Hematopoietic multipotent progenitor cell (in vitro differentiated cells): ENCODE data around the gene LRRC37B. TPM values are rescaled to one million over a fixed set of nuclear protein-coding genes. Genes with fewer than 3 reads are reported as not detected.
"Not testable (repeated sequence)": the region's sequence is repeated elsewhere in the genome, so short reads cannot be mapped to it uniquely, and the experiment has no call there.

Source experiments
- DNase-seq, 3 donors: peaks; one replicate each; pipeline ENCODE4 v3.0.0-alpha.2; 2011 to 2015; ENCODE audit warnings: low read depth in 2 of 3, low spot score in 2 of 3
- total RNA-seq: library from RNA; depleted of rRNA; stranded (reverse); fragments of >200 nt; gene quantifications from one replicate; pipeline ENCODE4 v1.2.3, GENCODE V29; 2012

Gene LRRC37B
- total RNA-seq, 1 donor = 31.0 TPM

DNA sequence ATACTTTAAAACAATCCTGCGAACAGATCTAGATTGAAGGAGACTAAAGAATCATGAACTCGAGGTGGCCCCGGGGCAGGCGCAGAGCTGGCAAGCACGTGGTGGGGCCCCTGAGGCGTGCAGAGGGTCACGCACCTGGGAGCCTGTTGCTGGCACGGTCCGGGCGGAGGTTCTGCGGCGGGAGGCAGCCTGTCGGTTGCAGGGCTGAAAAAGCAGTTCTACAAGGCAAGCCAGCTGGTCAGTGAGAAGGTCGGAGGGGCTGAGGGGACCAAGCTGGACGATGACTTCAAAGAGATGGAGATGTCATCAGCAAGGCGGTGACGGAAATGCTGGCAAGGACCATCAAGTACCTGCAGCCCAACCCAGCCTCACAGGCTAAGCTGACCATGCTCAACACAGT is 33.1 kb downstream of the LRRC37B start:
- DNase-seq = not testable (repeated sequence)

DNA sequence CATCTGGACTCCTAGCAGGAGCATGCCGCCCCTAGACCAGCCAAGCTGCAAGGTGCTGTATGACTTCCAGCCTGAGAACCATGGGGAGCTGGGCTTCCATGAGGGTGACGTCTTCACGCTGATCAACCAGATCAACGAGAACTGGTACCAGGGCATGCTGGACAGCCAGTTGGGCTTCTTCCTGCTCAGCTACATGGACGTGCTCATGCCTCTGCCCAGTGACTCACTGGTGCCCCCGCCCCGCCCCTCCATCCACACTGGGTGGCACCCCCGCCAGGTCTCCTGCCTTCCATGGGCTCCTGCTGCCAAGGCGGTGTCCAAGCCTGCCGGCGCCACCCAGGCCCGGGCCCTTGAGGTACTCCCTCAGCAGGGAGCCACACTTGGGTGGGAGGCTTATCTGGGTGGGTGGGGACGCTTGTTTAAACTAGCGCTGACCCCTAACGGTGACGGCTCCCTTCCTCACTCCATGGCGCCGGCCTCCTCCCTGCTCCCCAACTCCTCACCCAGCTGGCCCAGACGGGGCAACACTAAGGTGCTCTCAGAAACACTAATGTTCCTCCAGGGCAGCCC is 34.2 kb downstream of the LRRC37B start:
- DNase-seq = not testable (repeated sequence)

DNA sequence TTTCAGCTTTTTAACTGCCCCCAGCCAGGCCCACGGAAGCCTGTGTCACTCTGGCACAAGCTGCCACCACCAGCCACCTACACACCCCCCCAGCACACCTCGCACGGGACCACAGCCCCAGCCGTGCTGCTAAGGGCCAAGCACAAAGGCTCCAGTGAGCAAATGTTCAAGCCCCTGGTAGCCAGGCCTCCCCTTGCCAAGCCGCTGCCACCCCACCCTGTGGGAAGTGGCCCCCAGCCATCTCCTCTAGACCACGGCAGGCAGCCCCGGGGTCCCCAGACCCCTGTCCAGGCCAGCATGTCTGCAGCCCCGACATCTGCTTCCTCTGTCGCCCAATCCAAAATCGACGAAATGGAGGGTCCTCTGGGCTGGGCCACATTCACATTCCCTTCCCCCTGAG is 35.1 kb downstream of the LRRC37B start:
- not testable (repeated sequence) for DNase-seq

DNA sequence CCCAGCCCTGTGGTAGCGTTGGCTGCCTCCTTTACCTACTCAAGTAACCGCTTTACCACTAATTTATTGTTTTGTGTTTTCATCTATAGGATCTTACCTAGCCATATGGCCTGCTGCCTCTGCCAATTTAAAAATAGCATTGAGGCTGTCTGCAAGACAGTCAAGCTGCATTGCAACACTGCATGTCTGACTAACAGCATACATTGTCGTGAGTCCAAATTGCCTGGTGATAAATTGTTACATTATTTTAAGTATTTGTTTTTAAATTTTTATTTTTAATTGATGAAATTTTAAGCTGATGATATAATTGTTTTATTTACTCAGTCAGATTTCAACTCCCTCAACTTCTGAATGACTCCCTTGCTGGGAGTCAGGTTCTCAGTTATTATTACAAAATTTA is 38.4 kb downstream of the LRRC37B start:
- not testable (repeated sequence) for DNase-seq

DNA sequence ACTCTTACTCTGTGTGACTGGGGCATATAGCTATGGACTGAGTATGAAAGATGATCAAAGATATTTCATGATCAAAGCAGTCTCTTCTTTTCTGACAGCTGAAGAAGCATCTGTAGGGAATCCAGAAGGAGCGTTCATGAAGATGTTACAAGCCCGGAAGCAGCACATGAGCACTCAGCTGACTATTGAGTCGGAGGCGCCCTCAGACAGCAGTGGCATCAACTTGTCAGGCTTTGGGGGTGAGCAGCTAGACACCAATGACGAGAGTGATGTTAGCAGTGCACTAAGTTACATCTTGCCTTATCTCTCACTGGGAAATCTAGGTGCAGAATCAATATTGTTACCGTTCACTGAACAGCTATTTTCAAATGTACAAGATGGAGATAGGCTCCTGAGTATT is 40.5 kb downstream of the LRRC37B start:
- not testable (repeated sequence) for DNase-seq

DNA sequence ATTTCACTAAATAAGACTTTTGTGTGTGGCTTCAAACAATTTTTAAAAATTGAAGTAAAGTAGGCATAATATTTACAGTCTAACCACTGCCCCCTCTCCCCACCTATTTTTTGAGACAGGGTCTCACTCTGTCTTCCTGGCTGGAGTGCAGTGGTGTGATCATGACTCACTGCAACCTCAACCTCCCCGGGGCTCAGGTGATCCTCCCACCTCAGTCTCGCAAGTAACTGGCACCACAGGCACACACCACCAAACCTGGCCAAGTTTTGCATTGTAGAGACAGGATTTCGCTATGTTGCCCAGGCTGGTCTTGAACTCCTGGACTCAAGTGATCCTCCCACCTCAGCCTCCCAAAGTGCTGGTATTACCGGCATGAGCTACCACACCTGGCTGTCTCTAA is 47.8 kb downstream of the LRRC37B start:
- not testable (repeated sequence) for DNase-seq

DNA sequence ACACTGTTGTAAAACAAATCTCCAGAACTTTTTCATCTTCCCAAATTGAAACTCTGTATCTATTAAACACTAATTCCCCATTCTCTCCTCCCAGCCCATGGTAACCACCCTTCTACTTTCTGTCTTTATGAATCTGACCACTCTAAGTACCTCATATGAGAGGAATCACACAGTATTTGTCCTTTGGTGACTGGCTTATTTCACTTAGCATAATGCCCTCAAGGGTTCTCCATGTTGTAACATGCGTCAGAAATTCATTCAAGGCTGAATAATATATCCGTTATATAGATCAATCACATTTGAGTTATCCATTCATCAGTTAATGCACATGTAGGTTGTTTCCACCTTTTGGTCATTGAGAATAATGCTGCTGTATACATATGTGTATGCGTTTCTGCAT is 48.2 kb downstream of the LRRC37B start:
- DNase-seq = not testable (repeated sequence)

DNA sequence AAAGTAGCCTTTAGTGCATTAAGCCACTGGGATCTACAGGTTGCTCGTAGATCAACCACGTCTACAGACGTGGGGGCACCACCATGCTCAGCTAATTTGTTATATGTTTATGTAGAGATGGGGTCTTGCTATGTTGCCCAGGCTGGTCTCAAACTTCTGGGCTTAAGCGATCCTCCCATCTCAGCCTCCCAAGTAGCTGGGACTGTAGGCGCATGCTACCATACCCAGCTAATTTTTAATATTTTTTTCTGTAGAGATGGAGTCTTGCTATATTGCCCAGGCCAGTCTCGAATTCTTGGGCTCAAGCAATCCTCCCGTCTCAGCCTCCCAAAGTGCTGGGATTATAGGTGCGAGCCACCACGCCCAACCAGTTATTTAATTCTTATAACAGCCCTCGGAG is 49.3 kb downstream of the LRRC37B start:
- DNase-seq = not testable (repeated sequence)

DNA sequence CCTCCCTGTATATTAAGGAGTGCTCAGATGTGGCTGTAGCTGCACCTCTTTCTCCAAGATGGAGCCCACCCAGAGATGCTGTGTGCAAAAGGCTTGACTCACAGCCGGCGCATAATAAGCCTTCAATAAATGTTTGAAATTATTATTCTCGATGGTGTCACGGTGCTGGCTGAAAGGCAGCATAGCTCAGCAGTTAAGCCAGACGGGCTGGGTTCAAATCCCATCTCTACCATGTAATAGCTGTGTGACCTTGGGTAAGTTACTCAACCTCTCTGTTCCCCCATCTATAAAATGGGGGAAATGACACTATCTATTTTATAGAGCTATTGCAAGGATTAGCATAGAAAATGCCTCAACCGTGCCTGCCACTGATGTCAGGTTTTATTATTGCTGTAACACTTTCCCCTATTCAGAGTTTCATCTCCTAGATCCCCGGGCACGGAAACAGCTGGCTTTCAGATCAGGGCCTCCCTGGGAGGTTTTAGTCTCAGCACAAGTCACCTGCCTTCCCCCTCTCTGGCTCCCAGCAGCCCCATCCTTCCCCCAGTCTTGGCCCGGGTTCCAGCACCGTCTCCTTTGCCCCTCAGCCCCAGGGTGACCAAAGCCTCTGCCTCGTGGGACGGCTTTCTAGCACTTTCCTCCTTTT is 50.4 kb downstream of the LRRC37B start:
- not testable (repeated sequence) for DNase-seq

DNA sequence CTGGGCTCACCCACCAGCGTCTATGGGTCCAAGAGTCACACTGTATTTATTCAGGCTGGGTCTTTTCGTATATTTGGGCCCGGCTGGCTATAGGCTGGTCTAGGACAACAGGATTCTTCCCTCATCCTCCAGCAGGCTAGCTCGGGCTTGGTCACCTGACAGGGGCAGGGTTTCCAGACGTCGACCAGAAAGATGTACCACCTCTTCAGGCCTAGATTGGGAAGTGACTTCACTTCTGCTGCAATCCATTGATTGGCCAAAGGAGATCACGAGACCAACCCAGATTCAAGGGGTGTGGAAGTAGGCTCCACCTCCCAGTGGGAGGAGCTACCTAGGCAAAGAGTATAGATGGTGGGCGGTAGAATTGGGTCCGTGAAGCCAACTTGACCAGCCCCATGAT is 53.5 kb downstream of the LRRC37B start:
- DNase-seq = not testable (repeated sequence)

DNA sequence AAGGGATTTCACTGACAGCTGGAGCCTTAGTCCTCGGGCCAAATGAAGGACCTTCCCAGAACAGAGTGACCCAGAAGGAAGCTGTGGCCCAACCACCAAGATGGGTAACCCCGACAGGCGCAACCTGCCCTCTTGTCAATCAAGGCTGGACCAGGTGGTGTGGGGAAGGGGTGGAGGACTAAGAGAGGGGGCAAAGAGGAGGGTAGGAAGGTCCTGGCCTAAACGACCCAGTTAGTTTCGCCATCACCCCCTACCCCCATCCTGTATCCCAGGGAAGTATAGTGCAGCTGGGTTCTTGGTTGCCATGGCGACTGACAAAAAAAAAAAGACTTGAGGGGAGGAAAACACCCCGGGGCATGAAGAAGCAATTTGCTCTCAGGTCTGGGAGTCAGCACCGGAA is 54.7 kb downstream of the LRRC37B start:
- DNase-seq = peak in 1 of 3 donors; percentile 45

DNA sequence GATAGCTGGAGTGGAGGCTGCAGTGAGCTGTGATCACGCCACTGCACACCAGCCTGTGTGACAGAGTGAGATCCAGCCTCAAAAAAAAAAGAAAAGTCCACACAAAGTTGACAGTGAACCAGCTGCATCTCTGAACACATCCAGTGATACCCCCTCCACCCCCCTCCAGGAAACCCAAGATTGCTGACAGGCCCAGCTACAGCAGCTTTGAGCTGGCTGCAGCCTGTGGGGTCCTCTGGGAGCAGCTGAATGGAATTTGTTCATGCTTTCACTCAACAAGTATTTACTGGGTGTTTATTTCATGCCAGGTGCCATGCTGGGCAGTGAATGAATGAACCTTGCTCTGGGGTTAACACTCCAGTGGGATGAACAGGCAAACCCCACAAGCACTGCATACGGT is 56.9 kb downstream of the LRRC37B start:
- DNase-seq = not testable (repeated sequence)

DNA sequence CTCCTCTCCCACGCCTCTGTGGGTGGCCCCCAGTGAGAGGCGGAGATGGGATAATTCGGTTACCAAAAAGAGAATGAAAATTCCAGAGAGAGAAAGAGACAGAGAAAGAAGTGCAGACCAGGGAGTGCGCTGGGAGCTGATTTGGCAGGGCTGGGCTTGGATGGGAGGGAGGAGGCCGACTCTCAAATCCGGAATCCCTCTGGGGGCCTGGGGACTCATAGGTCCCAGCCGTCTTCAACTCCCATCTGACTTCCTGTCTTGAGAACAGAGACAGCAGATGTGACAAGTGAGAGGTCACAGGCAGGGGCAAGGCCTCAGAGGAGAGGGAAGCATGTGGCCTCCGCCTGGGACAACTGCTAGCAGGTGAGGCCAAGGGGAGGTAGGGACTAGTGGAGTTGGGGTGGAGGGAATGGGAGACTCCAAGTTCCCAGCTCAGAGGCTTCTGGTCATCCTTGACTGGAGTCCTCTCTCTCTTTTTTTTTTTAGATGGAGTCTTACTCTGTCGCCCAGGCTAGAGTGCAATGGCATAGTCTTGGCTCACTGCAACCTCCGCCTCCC is 59.0 kb downstream of the LRRC37B start:
- DNase-seq = not testable (repeated sequence)

DNA sequence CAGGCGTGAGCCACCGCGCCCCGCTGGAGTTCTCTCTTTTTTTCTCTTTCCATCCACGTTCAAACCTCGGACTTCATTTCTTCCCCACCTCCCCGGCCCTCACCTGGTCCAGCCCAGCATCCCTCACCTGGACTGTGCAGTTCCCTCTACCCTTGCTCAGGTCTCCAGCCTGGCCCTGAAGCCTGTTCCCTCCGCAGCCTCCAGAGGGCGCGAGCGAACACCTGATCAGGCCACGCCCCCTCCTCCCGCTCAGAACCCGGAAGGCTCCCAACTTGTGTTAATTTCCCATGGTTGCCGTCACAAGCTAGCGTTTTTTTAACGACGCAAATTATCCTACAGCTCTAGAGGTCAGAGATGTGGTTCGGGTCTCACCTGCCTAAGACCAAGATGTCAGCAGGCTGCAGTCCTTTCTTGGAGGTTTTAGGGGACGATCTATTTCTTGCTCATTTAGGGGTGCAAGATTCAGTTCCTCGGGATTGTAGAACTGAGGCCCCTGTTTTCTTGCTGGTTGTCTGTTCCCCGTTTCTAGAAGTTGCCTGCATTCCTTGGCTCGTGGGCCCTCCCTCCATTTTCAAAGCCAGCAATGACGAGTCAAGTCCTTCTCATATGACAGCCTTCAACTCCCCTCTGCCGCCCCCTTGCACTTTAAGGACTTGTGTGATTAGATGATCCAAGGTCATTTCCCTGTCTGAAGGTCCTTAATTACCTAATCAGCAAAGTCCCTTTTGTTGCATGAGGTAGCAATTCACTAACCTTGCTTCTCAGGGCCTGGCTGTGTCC is 59.9 kb downstream of the LRRC37B start:
- DNase-seq = peak in 1 of 3 donors; percentile 21

DNA sequence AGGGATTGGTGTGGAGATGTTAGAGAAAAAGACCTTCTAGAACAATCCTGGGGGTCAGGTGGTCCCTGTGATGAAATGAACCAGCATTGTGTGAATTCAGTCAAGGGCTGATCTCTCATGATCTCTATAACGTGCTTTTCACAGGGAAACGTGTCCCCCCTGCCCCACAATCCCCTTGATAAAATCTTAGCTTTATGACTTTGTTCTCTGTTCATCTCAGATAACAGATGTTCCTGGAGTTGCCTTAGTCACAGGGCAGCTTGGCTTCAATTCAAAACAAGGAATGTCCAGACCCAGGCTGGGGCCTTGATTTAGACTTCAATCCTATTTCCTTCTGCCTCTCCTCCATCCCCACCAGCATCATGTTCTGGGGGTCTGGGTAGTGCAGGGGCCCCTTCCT is 61.9 kb downstream of the LRRC37B start:
- peak in 1 of 3 donors; percentile 3 for DNase-seq

DNA sequence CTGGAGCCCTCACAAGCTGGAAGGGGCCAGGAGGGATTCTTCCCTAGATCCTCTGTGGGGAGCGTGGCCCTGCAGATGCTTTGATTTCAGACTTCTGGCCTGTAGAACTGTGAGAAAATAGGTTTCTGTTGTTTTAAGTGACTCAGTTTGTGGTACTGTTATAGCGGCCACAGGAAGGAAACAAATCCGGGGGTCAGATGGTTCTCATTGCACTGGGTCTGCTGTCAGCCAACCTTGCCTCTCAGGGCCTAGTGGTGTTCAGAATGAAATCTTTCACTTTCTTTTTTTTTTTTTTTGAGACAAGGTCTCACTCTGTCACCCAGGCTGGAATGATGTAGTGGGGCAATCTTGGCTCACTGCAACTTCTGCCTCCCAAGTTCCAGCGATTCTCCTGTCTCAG is 64.8 kb downstream of the LRRC37B start:
- DNase-seq = not testable (repeated sequence)

DNA sequence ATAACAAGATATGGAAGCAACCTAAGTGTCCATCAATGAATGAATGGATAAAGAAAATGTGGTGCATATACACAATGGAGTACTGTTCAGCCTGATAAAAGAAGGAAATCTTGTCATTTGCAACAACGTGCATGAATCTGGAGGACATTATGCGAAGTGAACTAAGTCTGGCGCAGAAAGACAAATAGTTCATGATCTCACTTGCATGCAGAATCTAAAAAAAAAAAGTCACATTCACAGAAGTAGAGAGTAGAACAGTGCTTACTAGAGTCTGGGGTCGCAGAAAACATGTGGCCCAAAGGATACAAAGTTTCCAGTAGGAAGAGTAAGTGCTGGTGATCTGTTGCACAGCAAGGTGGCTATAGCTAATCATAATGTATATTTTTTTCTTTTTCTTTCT is 65.9 kb downstream of the LRRC37B start:
- DNase-seq = not testable (repeated sequence)

DNA sequence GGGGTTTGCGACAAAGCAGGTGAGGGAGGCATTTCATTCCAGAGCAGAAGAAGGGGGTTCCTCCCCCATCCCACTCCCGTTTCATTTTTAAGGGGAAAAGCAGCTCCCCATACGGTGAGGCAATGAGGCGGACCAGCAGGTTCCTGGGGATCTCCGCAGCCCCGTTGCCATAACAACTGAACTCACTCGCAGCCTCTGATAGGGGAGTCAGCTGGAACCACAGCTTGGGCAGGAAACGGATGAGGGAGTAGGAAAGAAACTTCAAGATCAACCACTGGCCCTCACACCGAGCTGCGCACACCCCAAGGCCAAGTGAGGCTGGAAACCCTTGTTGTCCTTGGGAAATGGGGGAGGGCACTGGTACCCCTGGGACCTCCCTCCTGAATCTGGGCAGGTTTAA is 72.6 kb downstream of the LRRC37B start:
- peak; percentile 36 to 84 (median 82) for DNase-seq

DNA sequence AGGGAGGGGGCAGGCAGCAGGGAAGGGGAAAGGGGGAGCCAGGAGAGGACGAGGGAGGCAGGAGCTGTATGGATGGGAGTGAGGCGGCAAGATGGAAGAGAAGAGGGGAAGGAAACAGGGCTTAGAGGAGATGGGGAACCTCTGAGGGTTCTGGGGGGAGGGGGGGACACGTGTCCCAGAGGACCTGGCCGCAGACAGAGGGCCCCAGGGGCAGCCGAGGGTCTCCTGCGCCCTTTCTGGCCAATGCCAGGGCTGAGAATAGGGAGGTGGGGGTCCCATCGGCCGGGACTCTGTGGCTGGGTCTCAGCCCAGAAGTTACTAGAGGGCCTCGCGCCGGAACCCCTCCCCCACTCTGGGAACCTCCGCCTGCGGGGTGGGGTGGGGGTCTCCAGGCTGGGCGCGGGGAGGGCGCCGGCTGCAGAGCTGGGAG is 76.4 kb downstream of the LRRC37B start:
- not testable (repeated sequence) for DNase-seq

DNA sequence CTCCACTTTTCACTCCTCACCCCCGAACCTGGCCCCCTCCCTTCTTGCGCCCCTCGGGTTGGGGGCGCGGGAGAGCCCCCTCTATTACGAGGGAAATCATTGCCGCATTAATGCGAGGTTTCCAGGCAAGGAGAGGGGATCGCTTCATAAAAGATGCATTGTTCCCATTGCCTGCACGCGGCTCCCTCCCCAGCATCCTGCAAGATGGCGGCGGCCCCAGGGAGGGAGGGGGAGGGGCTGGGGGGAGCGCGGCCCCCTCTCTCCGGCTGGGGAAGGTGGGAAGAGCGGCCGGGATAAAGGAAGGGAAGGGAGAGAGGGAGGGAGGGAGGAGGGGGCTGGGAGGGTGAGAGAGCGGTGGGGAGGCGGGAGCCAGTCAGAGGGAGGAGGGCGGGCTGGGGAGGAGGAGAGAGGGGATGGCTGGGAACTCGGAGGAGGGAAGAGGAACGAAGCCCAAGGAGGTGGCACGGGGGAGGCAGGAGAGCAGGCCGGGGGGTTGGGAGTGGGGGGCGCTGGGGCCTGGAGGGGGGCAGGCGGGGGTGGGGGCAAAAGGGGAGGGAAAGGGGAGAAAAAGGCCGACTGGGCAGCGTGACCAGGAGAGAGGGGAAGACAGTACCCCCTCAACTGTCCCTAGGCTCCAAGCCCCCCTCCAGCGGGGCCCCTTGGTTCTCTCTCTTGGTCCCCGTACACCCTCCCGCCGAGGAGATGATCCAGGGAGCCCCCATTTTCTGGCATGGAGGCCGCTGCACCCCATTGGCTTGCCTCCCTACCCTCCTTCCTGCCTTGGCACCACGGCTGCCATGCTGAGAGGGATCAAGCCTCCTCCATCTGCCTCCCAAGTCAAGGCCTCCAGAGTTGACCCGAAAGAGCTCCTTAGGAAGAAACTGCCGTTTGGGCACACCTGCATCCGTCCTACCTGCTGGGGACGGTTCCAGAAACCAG is 77.1 kb downstream of the LRRC37B start:
- peak in 1 of 3 donors; percentile 25 for DNase-seq
